PFSK-1 (cell line): ENCODE data around the gene NOC4L.

Experiments
- POLR2AphosphoS5 ChIP-seq: IDR thresholded peaks from 2 replicates; pipeline ENCODE4 v1.6.1; 2012; ENCODE audit warnings: low read depth, mild to moderate bottlenecking, control low read depth, low read length, moderate library complexity
- SIN3A ChIP-seq: IDR thresholded peaks from 2 replicates; pipeline ENCODE4 v1.6.1; 2012; ENCODE audit warnings: mild to moderate bottlenecking, low read length, moderate library complexity, borderline replicate concordance; ENCODE audit not compliant: insufficient read depth

DNA sequence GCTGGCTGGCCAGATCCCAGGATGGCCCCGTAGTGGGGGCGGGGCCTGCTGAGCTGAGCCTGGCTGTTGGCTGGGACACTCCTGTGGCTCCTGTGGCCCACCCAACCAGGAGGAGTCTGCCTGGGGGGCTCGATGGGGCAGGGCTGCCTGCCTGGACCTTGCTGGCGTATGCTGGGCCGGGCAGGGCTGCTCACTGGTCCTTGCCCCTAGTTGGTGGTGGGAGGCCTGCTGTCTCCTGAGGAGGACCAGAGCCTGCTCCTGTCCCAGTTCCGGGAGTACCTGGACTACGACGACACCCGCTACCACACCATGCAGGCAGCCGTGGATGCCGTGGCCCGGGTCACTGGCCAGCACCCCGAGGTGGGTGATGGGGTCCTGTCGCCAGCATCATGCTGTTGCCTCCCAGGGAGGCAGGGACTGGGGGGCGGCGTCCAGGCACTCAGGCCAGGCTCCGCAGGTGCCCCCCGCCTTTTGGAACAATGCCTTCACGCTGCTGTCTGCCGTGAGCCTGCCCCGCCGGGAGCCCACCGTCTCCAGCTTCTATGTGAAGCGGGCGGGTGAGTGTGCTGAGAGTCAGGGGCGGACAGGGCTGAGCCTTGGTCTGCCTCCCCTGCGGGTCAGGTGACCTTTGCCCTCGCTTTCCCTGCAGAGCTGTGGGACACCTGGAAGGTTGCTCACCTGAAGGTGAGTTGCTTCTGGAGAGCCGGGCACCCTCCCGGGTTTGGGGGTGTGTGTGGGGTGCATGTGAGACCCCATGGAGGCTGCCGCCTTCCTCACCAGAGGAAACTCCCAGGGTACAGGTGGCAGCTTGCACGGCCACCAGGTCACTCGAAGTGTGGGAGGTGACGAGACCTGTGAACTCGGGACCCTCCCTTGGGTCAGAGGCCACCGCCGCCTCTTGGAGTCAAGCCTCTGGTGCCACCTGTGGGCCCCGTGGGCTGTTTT, 3.4 kb downstream of the NOC4L start:
- TF ChIP-seq SIN3A, result no peak
- no peak for TF ChIP-seq POLR2AphosphoS5
